ENCODE measurements around the gene CCDC106.

Gene CCDC106

DNA sequence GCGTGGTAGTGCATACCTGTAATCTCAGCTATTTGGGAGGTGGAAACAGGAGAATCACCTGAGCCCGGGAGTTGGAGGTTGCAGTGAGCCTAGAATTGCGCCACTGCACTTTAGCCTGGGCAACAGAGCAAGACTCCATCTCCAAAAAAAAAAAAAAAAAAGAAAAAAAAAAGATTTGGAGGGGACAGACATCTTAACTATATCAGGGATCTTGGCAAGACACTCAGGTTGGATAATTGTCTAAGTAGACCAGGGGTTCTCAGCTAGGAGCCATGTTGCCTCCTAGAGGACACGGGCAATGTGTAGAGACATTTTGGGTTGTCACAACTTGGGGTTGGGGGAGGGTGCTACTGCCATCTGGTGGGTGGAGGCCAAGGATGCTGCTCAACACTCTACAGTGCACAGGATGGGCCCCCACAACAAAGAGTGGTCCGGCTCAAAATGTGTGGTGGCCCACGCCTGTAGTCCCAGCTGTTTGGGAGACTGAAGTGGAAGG lies 9.1 kb upstream of the CCDC106 start:
- no peak for DNase-seq

DNA sequence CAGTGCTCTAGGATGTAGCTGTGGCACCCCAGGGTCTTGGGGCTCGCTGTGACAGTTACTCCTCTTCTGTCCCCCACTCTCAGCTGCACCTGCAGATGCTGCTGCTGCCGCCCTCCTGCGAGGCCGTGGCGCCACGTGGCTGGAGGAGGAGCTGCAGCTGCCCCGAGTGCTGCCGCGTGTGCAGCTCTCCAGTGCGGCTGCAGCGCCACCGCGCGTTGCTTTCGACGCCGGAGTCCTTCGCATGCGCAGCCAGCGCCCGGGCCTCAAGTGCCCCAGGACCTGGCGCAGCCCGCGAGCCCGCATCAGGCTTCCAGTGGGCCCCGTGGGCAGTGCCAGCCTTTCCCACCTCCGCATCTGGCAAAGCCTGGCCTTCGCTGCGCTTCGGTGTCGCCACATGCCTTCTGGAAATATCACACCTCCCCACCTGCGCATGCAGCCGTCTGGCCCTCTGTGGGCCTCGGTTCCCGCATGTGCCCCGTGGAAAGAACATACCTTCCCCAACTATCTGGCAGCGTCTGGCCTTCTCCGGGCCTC lies 7.9 kb upstream of the CCDC106 start:
- peak; percentile 83 for DNase-seq

DNA sequence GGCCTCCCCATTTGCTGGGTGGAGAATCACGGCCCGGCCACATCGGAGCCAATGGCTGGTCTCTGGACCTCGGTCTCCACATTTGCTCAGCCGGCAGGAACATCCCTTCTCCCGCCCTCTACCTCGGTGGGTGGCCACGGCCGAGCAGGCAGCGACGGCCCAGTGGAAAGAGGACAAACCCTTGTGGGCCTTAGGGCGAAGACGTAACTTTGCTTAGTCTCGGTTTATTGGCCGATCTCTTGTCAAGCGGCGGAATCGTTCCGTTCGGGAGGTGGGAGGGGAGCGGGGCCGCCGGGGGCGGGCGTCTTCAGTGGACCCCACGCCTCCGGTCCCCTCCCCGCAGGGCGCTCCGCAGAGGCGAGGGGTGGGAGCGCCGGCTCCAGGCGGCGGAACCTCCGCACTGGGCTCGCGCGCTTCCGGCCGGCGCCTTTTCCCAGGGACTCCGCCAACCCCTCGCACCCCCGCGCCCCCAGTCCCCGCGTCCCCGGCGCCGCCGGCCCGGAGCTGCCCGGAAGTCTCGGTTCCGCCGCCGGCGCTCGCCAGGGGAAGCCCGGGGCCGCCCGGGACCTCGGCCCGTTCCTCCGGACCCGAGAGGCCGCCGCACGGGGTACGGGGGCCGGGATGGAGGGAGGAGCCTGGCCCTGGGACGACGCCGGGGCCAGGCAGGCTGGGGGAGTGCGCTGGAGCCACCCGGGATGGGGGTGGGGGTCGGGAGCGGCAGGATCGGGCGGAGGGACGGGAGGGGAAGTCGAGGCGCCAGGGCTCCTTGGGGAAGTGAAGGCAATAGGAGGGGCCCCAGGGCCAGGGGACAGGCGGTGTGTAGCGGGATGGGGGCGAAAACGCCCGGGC lies 7.2 kb upstream of the CCDC106 start, which contains the start of gene ZNF580:
ZNF580 (plus strand) TSS at position 426 of the 849 bp plus-strand sequence. CDS start 1,507 bp downstream, outside the sequence.
- peak; percentile 79 for DNase-seq

DNA sequence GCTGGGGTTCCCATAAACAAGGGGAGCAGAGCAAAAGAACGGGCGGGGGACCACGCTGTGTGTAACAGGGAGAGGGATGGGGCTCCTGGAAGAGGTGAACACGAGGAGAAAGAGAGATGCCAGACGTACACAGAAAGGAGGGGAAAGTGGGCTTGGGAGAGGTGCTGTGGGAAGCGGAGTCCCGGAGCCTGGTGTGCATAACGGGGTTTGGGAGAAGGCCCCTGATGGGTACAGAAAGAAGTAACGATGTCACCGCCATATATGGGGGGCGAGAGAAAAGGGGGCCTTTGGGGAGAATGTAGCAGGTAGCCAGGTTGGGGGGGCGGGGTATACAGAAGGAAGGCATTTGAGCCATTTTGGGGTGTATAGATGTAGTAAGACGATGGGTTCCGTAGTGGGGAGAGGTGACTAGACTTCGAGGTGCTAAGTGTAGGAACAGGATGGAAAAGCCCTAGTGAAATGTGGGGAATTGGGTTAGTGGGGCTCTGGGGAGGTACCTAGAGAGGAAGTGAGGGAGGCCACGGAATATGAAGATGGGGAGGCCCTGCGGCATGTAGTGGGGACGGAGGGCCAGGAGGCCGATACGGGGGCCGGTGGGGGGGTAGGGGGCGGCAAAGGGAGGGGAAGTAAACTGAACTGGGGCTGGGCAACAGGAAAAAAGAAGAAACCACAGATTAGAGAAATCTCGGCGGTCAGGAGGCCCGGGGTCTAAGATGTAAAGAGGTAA lies 6.4 kb upstream of the CCDC106 start:
- peak; percentile 34 for DNase-seq

DNA sequence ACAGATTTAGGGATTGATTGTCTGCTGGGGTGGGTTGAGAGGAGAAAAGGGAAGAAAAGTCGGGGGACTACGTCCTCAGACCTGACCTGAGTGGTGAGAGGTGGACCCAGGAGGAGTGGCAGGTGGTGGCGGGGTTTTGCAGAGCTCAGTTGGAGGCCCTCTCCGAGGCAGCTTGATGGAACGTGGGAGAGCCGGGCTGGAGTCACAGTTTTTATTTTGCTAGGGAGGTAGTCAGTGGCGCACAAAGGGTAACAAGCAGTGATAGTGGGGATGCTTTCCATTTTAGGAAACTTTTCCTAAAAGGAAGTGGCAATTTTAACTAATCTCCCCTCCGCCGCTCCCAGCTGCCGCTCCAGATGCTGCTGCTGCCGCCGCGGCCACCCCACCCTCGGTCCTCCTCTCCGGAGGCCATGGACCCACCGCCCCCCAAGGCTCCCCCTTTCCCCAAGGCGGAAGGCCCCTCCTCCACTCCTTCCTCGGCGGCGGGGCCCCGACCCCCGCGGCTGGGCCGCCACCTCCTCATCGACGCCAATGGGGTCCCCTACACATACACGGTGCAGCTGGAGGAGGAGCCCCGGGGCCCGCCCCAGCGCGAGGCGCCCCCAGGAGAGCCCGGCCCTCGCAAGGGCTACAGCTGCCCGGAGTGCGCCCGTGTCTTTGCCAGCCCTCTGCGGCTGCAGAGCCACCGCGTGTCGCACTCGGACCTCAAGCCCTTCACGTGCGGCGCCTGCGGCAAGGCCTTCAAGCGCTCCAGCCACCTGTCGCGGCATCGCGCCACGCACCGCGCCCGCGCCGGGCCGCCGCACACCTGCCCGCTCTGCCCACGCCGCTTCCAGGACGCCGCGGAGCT lies 5.6 kb upstream of the CCDC106 start:
- DNase-seq: no peak

DNA sequence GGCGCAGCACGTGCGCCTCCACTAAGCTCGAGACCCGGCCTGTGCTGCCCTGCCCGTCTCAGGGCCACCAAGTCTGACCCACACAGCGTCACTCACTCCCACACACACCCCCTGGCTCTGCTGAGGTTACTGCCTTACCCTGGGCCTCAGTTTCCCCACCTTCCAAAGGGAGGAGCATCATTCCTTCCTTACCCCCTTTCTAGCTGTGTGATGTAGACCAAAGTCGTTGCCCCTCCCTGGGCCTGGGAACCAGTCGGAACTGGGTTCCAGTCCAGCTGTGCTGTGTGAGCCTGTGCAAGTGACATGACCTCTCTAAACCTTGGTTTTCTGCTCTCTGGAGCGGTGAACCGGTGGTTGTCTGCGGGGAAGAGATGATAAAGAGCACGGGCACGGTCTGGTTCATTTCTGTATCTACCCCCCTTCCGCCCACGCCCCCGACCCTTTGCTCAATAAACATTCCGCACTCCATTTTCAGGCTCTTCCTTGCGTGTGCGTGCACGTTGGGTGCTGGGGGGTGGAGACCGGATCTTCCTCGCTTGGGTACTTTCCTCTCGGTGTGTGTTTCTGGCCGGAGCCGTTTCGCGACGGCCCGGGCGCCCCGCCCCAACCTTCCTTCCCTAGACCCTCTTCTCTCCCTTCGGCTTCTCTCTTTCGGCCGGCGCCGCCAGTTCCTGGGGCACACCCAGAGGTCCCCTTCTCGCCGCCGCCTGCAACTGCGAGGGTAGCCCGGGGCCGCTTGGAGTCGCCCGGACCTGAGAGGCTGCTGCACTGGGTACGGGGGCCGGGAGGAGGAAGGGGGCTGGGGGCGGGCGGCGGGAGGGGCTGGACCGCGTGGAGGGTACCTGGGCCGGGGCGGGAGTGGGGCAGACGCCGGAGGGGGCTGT lies 4.8 kb upstream of the CCDC106 start, which contains the start of gene ZNF581:
ZNF581 (plus strand) TSS at position 647 of the 884 bp plus-strand sequence. CDS start 923 bp downstream, outside the sequence.
- peak; percentile 89 for DNase-seq

DNA sequence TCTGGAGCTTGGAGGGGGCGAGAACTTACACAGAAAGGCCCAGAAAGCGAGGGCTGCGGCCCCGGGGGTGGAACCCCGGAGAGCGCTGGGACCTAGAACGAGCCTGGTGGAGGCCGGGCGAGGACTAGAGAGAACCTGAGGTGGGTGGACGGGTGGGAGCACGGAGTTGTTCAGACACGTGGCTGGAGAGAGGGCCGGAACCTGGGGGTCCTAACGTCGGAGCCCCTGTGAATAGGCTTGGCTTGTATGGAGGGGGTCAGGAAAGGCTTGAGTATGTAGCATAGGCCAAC lies 4.2 kb upstream of the CCDC106 start:
- DNase-seq: no peak

DNA sequence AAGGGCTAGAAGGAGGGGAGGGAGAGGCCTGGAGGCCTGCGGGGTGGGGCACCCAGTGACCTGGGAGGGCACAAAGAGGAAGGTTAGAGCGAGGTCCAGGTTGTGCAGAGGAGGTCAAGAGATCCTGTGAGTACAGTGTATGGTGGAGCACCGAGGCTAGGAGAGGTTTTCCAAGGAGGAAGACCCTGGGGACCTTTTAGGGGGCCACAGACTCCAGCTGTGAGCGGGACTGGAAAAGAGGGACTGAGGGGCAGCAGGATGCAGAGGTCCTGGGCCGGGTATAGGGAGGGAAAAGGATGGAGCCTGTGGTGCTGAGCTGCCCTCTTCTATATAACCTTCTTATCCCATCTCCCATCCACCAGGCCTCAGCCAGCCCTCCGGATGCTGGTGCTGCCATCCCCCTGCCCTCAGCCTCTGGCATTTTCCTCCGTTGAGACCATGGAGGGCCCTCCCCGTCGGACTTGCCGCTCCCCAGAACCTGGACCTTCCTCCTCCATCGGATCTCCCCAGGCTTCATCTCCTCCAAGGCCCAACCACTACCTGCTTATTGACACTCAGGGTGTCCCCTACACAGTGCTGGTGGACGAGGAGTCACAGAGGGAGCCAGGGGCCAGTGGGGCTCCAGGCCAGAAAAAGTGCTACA lies 3.7 kb upstream of the CCDC106 start:
- no peak for DNase-seq

DNA sequence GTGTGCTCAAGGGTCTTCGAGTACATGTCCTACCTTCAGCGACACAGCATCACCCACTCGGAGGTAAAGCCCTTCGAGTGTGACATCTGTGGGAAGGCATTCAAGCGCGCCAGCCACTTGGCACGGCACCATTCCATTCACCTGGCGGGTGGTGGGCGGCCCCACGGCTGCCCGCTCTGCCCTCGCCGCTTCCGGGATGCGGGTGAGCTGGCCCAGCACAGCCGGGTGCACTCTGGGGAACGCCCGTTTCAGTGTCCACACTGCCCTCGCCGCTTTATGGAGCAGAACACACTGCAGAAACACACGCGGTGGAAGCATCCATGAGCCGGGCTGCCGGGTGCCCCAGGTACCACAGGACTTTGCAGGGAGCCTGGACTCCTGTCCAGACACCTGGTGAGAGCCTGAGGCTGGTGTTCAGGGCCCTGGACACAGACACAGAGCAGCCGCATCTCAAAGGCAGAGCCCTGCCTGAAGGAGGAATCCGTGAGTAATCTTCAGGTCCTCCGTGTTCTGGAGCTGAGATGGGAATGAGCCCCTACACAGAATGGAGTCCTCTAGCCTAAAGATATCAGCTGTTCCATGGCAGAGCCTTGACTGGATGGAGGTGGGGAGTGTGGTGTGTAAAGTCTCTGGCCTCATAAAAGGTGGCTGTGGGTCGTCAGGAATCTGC lies 3.0 kb upstream of the CCDC106 start:
- no peak for DNase-seq

DNA sequence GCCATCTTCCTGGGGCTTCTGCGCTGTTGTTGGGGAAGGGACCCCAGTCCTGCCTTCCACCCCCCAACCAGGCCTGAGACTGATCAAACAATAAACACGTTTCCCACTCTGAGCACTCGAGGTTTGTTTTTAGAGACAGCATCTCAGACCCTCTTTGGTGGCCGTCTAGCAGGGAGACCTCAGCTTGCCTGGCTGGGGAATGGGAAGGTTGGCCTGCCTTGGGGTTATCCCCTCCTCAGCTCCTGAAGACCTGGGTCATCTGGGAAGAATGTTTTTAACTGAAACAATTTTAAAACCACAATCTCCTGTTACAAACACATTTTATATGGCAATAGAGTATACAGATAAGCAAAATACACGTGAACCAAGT lies 2.5 kb upstream of the CCDC106 start:
- no peak for DNase-seq

DNA sequence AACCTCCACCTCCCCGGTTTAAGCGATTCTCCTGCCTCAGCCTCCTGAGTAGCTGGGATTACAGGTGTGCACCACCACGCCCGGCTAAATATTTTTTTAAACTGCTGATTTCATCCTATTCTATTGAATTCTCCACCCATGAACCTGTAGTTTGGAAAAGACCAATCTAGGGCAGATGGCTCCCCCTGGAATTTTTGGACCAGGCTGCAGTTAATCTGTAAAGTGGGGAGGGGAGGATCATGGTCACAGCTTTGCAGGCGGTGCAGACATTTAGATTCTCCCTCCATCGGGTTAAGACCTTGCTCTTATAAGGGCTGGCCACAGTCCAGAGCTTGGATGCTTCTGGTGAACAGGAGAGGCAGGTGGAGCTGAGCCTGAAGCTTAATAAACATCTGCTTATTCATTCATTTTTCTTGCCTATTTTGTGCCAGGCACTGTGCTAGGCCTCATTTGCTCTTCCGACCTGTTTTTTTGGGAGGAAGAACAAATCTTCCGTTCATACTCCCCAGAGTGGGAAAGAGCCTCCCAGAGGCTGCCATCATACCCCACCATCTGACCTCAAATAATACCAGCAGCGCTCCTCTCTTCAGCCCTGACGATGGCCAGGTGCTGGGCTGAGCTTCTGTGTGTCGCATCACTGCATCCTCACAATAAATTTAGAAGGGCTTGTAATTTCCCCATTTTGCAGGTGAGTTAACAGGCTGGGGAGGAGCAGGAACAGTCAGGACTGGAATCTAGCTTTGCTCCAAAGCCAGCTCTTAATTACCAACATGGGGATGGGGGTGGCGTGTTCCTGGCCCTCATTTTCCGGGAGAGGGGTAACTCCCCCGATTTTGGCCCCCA lies 902 bp upstream of the CCDC106 start:
- no peak for DNase-seq

DNA sequence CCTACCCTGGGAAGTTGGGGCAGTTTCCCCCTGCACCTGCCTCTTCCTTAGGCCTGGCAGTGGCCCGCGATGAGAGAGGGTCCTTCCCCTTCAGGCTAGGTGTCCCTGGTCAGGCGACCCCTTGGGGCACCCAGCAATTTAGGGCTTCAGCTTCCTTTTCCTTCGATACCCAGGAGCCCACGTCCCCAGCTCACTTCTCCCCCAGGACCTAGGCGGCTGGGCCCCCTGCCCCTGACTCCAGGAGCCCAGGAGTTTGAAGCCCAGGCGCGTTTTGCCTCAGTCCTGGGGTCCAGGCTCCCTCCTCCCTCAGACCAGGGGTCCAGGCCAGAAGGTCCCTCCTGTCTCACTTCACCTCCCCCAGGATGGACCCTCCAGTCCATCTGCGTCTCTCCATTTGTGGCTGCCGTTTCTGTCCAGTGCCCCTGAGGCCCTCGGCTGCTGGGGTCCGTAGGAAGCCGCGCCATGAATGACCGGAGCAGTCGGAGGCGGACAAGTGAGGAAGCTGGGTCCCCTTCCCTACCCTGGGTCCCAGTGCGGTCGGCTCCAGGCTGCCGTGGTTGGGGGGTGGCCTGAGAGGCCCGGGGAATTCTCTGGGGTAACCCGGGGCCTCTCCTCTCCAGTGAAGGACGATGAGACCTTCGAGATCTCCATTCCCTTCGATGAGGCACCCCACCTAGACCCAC lies 714 bp downstream of the CCDC106 start:
- DNase-seq: peak; percentile 48

DNA sequence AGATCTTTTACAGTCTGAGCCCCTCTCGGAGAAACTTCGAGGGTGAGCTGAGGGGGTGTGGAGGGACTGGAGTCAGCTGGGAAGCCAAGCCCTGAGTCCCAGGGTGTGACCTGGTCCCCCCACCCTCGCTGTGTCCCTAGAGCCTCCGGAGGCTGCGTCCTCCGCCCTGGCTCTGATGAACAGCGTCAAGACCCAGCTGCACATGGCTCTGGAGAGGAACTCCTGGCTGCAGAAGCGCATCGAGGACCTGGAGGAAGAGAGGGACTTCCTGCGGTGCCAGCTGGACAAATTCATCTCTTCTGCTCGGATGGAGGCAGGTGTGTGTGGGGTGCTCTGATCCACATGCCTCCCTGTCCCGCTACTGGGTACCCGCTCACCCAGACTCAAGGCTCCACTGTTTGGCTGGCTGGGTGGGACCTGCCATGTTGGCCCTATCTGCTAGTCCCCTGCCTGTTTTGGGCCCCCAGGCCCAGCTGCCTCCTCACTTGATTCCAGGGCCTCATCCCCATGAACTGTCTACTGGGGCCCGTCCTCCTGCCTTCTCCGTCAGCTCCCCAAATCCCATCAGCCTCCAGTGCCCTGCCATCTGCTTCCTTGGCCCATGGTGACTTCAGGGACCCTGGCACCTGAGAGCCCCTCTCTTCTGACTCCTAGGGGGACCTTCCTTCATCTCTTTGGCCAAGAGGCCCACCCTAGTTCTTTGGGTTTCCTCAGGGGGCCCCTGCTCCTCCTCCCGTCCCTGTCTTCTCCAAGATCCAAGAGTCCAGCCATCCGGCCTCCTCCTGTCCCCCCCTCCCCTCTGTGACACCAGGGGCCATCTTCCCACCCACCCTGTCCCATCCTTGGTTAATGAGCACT lies 1.5 kb downstream of the CCDC106 start:
- no peak for DNase-seq

DNA sequence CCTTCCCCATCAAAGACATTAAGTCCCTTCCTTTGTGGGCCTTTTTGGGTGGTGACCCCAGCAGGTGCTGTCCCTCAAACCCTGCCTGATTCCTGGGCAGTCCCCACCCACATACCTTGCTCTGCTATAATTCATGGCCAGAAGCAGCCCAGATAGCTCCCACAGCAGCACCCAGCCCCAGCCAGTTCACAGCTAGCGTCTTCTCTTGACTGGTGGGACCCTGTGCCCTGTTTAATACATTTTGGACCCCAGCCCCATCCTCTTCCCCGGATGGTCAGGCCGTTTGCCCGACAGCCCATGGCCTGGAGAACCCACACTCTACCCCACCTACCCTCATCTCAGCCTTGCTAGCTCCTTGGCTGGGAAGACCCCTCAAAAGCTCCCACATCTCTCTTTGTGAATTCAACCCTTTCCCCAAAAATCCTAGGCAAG lies 2.1 kb downstream of the CCDC106 start:
- no peak for DNase-seq

DNA sequence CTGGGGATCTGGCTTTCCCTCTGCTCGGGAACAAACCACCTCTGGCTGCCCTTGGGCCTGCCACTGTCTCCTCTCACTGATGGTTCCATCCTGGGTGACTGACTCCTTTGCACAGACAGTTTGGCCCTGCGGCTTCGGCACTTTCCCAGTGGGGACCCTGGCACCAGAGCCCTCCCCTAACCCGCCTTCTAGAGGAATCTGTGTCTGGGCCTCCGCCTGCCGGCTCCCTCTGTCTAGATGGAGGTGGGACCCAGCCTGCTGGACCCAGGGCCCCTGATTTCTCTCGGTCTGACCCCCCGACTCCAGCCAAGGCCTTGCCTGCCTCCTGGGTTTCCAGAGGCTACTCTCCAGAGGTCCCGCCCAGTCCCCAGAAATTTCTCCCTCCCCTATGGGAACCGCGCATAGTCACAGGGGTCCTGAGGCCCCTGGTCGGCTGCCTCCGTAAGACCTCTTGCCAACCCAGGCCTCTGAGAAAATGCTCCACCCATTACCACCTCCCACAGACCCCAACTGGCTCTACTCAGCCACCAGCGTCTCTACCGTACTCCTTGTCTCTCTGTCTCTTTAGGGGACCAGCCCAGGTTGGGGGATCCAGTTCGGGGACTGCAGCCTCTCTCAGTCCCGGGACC lies 2.7 kb downstream of the CCDC106 start:
- no peak for DNase-seq

DNA sequence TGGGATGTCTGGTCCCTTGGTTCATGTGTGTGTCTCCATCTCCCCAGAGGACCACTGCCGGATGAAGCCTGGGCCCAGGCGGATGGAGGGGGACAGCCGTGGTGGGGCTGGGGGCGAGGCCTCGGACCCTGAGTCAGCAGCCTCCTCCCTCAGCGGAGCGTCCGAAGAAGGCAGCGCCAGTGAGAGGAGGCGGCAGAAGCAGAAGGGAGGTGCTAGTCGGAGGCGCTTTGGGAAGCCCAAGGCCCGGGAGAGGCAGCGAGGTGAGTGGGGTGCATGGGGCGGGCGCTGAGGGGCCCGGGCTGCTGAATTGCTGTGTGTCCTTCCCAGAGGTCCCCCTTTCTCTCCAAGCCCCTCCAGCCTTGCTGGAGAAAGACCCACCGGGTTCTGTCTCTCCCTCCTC lies 3.2 kb downstream of the CCDC106 start:
- DNase-seq: no peak

DNA sequence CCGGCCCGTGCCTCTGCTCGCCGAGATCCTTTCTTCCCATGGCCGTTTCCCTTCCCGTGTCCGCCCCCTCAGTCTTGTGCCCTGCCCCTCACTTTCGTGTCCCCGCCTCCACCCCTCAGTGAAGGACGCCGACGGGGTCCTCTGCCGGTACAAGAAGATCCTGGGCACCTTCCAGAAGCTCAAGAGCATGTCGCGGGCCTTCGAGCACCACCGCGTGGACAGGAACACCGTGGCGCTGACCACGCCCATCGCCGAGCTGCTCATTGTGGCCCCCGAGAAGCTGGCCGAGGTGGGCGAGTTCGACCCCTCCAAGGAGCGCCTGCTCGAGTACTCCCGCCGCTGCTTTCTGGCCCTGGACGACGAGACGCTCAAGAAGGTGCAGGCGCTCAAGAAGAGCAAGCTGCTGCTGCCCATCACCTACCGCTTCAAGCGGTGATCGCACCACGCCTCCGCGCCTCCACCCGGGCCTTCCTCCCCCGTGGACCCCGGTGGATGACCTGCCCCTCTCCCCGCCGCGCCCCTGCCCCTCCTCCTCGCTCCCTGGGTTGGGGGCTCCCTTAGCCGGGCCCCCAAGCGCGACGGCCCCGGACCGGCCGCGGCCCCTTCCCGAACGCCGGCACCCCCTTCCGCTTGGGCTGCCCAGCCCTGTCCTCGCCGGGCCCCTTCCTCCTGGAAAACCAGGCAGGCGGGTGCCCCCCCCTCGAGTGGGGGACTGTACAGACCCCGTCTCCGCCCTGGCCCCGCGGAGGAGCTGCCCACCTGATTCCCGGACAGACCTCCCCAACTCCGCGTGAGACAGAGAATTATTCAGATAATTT lies 4.5 kb downstream of the CCDC106 start:
- no peak for DNase-seq
